Lower leg skin (tissue), 4 donors: ENCODE results near the gene TMEM43. TPM values are rescaled to one million over a fixed set of nuclear protein-coding genes. Genes with fewer than 3 reads are reported as not detected.
A peak's percentile ranks its signal among the peaks of the same experiment; 100 is the strongest.
"Not testable (repeated sequence)": the region's sequence is repeated elsewhere in the genome, so short reads cannot be mapped to it uniquely, and the experiment has no call there.

Experiments used
- DNase-seq, 2 donors: peaks; one replicate each; pipeline ENCODE4 v3.0.0-alpha.2; 2019; ENCODE audit warnings: low spot score in 2 of 2
- H3K4me3 ChIP-seq: fragments of 200-600 bp; sonication (generic); 2 replicates; pipeline ENCODE4 v1.5.1; 2017; ENCODE audit warnings: mild to moderate bottlenecking, low read depth; ENCODE audit not compliant: poor library complexity, severe bottlenecking
- CTCF ChIP-seq, 3 donors: fragments of 450-650 bp; IDR thresholded peaks; one replicate each; pipeline ENCODE4 v1.5.1; 2016; ENCODE audit warnings: antibody characterized with exemption in 3 of 3, mild to moderate bottlenecking in 3 of 3, moderate library complexity in 2 of 3
- POLR2A ChIP-seq, 2 donors: fragments of 450-650 bp; IDR thresholded peaks; one replicate each; pipeline ENCODE4 v1.6.1; 2016 to 2017; ENCODE audit warnings: antibody characterized with exemption in 2 of 2, mild to moderate bottlenecking in 1 of 2, moderate library complexity in 1 of 2
- WGBS, 2 donors: methylation state at CpG; one replicate each; pipeline ENCODE4 v1.1.5; 2018; 5-methylcytosine and 5-hydroxymethylcytosine counted together
- intact Hi-C: fragments of 100-400 bp; cut with DNase I; formaldehyde crosslinking; loops from one replicate; pipeline ENCODE4 v1.15.0; 2023; ENCODE audit warnings: low total_unique reads
- total RNA-seq, 4 donors: library from RNA; depleted of rRNA; stranded (reverse); fragments of >200 nt; gene quantifications; one replicate each; pipeline ENCODE4 v1.1.0, GENCODE V29; 2016

The TMEM43 gene
- total RNA-seq, 4 donors from 2014 or later, result 184 to 225 (median 202) TPM

GRCh38 chr3:14117468-14118399 lies 7.1 kb upstream of the TMEM43 start:
- 84 to 89% methylated on average over 10 of the region's 10 CpGs for WGBS, 2 donors
- H3K4me3 ChIP-seq, result no peak overlapping the region
- intact Hi-C loops, result loop anchor here (5.0 kb wide), 1 partner anchor 220 kb away; no protein-coding TSS in a partner anchor
- peak in 1 of 2 donors; percentile 76 for DNase-seq
- TF ChIP-seq POLR2A (IDR thresholded peaks at IDR 0.05) (no peak), CTCF (IDR thresholded peaks at IDR 0.05) (no peak)

- TF ChIP-seq CTCF (IDR thresholded peaks at IDR 0.05) (no peak), POLR2A (IDR thresholded peaks at IDR 0.05) (no peak)
- 50 to 64% methylated on average over 13 of the region's 13 CpGs for WGBS, 2 donors
These were observed 6.2 kb upstream of the TMEM43 start for GRCh38 chr3:14118400-14119381.

GRCh38 chr3:14119651-14120050 lies 5.2 kb upstream of the TMEM43 start:
- intact Hi-C loops, result loop anchor here (5.0 to 10.0 kb wide), 2 partner anchors 55 to 222 kb away; partner anchors contain the start of genes LSM3 and XPC

More at GRCh38 chr3:14118400-14119381, 6.2 kb upstream of the TMEM43 start:
- intact Hi-C loops, result loop anchor here (5.0 kb wide), 1 partner anchor 221 kb away; no protein-coding TSS in a partner anchor
- DNase-seq, result peak in 1 of 2 donors; percentile 60
- no peak overlapping the region for H3K4me3 ChIP-seq

GRCh38 chr3:14120111-14120920 lies 4.5 kb upstream of the TMEM43 start:
- DNase-seq, result peak in 1 of 2 donors; percentile 63
- 92 to 95% methylated on average over 11 of the region's 11 CpGs for WGBS, 2 donors
- TF ChIP-seq POLR2A (IDR thresholded peaks at IDR 0.05) (no peak), CTCF (IDR thresholded peaks at IDR 0.05) (no peak)
- H3K4me3 ChIP-seq, result no peak overlapping the region
- intact Hi-C loops, result loop anchor here (10.0 kb wide), 1 partner anchor 54 kb away; the partner anchor contains the start of genes LSM3 and XPC

More at GRCh38 chr3:14119651-14120050, 5.2 kb upstream of the TMEM43 start:
- WGBS, 2 donors, result 72 to 78% methylated on average over 2 of the region's 2 CpGs
- H3K4me3 ChIP-seq, result no peak overlapping the region
- no peak for DNase-seq
- TF ChIP-seq POLR2A (IDR thresholded peaks at IDR 0.05), result no peak
- TF ChIP-seq CTCF (IDR thresholded peaks at IDR 0.05), result no peak

- not testable (repeated sequence) for H3K4me3 ChIP-seq
- DNase-seq, result peak in 1 of 2 donors; percentile 34
- intact Hi-C loops, result loop anchor here (10.0 kb wide), 1 partner anchor 54 kb away; the partner anchor contains the start of genes LSM3 and XPC
- WGBS, 2 donors, result 90 to 95% methylated on average over 2 of the region's 2 CpGs
These were observed 3.9 kb upstream of the TMEM43 start for GRCh38 chr3:14120921-14121448.
